Mesodermal cell (in vitro differentiated cells): Measurements from ENCODE around the gene WDR44.

ENCODE experiments used
- H3K27ac ChIP-seq: 2 replicates; pipeline ENCODE4 v1.7.0; 2013; ENCODE audit warnings: mild to moderate bottlenecking, low read depth, low read length, moderate library complexity; ENCODE audit not compliant: severe bottlenecking
- H3K36me3 ChIP-seq: 2 replicates; pipeline ENCODE4 v1.7.1; 2013; ENCODE audit warnings: mild to moderate bottlenecking, low read length, moderate library complexity; ENCODE audit not compliant: control insufficient read depth, insufficient read depth
- H3K4me1 ChIP-seq: one replicate; pipeline ENCODE4 v1.7.1; 2013; ENCODE audit warnings: mild to moderate bottlenecking, low read length; ENCODE audit not compliant: insufficient read depth, control insufficient read depth, poor library complexity, severe bottlenecking
- H3K4me3 ChIP-seq: 2 replicates; pipeline ENCODE4 v1.7.0; 2013; ENCODE audit warnings: low read length, control low read depth, mild to moderate bottlenecking; ENCODE audit not compliant: insufficient read depth, poor library complexity, severe bottlenecking; ENCODE audit errors: extremely low read depth
- H3K9me3 ChIP-seq: 2 replicates; pipeline ENCODE4 v1.7.1; 2013; ENCODE audit warnings: mild to moderate bottlenecking, low read length, moderate library complexity; ENCODE audit not compliant: control insufficient read depth
- WGBS, 2 experiments: methylation state at CpG; one replicate each; pipeline ENCODE4 v1.1.5; 2013; ENCODE audit warnings: missing lambda C conversion rate in 2 of 2; ENCODE audit not compliant: insufficient coverage in 2 of 2; 5-methylcytosine and 5-hydroxymethylcytosine counted together

Gene WDR44

GRCh38 chrX:118497180-118497818, 151.4 kb downstream of the WDR44 start:
- Histone ChIP-seq H3K9me3 (no peaks in the 10 kb centered on the region), H3K27ac (no peak overlapping the region), H3K4me3 (peak overlapping the region; percentile 56), H3K4me1 (peaks cover 10% of the 10 kb centered on the region), H3K36me3 (no peaks in the 10 kb centered on the region)
- 20 to 36% methylated on average over 2 to 3 of the region's 7 CpGs for WGBS, 2 experiments

- no CpG with 5 or more reads among the region's 3 CpGs for WGBS, 2 experiments
- no peak overlapping the region for H3K27ac ChIP-seq
- no peaks in the 10 kb centered on the region for H3K36me3 ChIP-seq
- peaks cover 10% of the 10 kb centered on the region for H3K4me1 ChIP-seq
- no peaks in the 10 kb centered on the region for H3K9me3 ChIP-seq
- no peak overlapping the region for H3K4me3 ChIP-seq
These were observed 152.4 kb downstream of the WDR44 start for GRCh38 chrX:118498351-118498750.

- Histone ChIP-seq H3K4me1 (peaks cover 10% of the 10 kb centered on the region), H3K4me3 (no peak overlapping the region), H3K9me3 (no peaks in the 10 kb centered on the region), H3K27ac (no peak overlapping the region), H3K36me3 (no peaks in the 10 kb centered on the region)
- no CpG with 5 or more reads among the region's 2 CpGs for WGBS, 2 experiments
These were observed 152.8 kb downstream of the WDR44 start for GRCh38 chrX:118498755-118499154.

- H3K4me1 ChIP-seq: peaks cover 10% of the 10 kb centered on the region
- H3K27ac ChIP-seq: no peak overlapping the region
- H3K4me3 ChIP-seq: no peak overlapping the region
- 8 to 20% methylated on average over 7 of the region's 15 CpGs for WGBS, 2 experiments
- H3K9me3 ChIP-seq: no peaks in the 10 kb centered on the region
- no peaks in the 10 kb centered on the region for H3K36me3 ChIP-seq
These were observed 153.4 kb downstream of the WDR44 start for GRCh38 chrX:118499295-118499694.
